Measurements from ENCODE around the gene DGKH.

DNA sequence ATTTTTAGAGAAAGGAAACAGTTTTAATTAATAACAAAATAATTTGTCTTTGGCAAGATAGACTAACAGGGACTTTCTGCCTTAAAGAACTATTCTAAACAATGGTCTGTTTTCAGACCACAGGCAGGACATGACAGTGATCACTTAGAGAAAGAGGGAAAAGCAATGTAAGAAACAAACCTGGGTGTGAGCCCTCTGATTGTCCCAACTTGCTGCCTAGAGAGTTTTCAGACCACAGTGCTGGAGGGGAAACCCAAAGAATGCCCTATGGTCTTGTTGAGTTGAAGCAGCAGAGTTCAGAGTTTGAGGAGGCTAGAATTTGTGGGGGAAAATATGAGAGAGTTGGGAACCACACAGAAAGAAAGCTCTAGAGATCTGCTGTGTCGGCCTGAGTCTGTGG, 38.1 kb downstream of the DGKH start:
- TF ChIP-seq, protein P1, sequence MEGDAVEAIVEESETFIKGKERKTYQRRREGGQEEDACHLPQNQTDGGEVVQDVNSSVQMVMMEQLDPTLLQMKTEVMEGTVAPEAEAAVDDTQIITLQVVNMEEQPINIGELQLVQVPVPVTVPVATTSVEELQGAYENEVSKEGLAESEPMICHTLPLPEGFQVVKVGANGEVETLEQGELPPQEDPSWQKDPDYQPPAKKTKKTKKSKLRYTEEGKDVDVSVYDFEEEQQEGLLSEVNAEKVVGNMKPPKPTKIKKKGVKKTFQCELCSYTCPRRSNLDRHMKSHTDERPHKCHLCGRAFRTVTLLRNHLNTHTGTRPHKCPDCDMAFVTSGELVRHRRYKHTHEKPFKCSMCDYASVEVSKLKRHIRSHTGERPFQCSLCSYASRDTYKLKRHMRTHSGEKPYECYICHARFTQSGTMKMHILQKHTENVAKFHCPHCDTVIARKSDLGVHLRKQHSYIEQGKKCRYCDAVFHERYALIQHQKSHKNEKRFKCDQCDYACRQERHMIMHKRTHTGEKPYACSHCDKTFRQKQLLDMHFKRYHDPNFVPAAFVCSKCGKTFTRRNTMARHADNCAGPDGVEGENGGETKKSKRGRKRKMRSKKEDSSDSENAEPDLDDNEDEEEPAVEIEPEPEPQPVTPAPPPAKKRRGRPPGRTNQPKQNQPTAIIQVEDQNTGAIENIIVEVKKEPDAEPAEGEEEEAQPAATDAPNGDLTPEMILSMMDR (IDR thresholded peaks at IDR 0.05): no peak
- no peak for TF ChIP-seq EZH2 (IDR thresholded peaks at IDR 0.05; ENCODE audit: borderline replicate concordance, insufficient read depth, low read depth, low read length, poor library complexity, severe bottlenecking)

Measured in B cell (primary cell).